MM.1S (cell line): ENCODE measurements around the gene PPP4R3A.
A peak's percentile ranks its signal among the peaks of the same experiment; 100 is the strongest.

Experiments
- DNase-seq: peaks from one replicate; pipeline ENCODE4 v3.0.0-alpha.2; 2015
- H2AFZ ChIP-seq: fragments of 300-600 bp; sonication (generic); 2 replicates; pipeline ENCODE4 v1.6.0; 2016; ENCODE audit warnings: antibody characterized with exemption, low read length
- H3F3A ChIP-seq: fragments of 300-600 bp; sonication (generic); 2 replicates; pipeline ENCODE4 v1.6.1; 2016; ENCODE audit warnings: mild to moderate bottlenecking, antibody characterized with exemption, low read length, moderate library complexity, mixed read lengths; ENCODE audit not compliant: insufficient read depth
- H3K27ac ChIP-seq: fragments of 300-600 bp; sonication (generic); 2 replicates; pipeline ENCODE4 v1.5.1; 2016; ENCODE audit warnings: mild to moderate bottlenecking, low read length
- H3K27me3 ChIP-seq: fragments of 300-600 bp; sonication (generic); replicated peaks from 2 replicates; pipeline ENCODE4 v1.6.0; 2016; ENCODE audit warnings: low read length; ENCODE audit not compliant: insufficient read depth
- H3K36me3 ChIP-seq: fragments of 300-600 bp; sonication (generic); replicated peaks from 2 replicates; pipeline ENCODE4 v1.6.1; 2016; ENCODE audit warnings: mild to moderate bottlenecking, low read length, mixed read lengths; ENCODE audit not compliant: insufficient read depth
- H3K4me1 ChIP-seq: fragments of 300-600 bp; sonication (generic); 2 replicates; pipeline ENCODE4 v1.6.1; 2016; ENCODE audit warnings: low read length, mixed read lengths
- H3K4me2 ChIP-seq: fragments of 300-600 bp; sonication (generic); 2 replicates; pipeline ENCODE4 v1.6.0; 2016; ENCODE audit warnings: low read depth, low read length
- H3K4me3 ChIP-seq: fragments of 300-600 bp; sonication (generic); 2 replicates; pipeline ENCODE4 v1.5.1; 2016; ENCODE audit warnings: low read length, mixed read lengths
- H3K79me2 ChIP-seq: fragments of 300-600 bp; sonication (generic); 2 replicates; pipeline ENCODE4 v1.6.1; 2016; ENCODE audit warnings: mixed run types, low read length, mixed read lengths
- H3K9ac ChIP-seq: fragments of 300-600 bp; sonication (generic); 2 replicates; pipeline ENCODE4 v1.6.1; 2016; ENCODE audit warnings: low read length, mixed read lengths
- H3K9me2 ChIP-seq: fragments of 300-600 bp; sonication (generic); replicated peaks from 2 replicates; pipeline ENCODE4 v1.6.1; 2016; ENCODE audit warnings: mild to moderate bottlenecking, low read length, mixed read lengths; ENCODE audit not compliant: insufficient read depth
- H3K9me3 ChIP-seq: fragments of 300-600 bp; sonication (generic); replicated peaks from 2 replicates; pipeline ENCODE4 v1.6.1; 2016; ENCODE audit warnings: mild to moderate bottlenecking, low read length, mixed read lengths; ENCODE audit not compliant: insufficient read depth
- H4K20me1 ChIP-seq: fragments of 300-600 bp; sonication (generic); 2 replicates; pipeline ENCODE4 v1.6.1; 2016; ENCODE audit warnings: mild to moderate bottlenecking, low read length, moderate library complexity, mixed read lengths; ENCODE audit not compliant: insufficient read depth
- EZH2 ChIP-seq: fragments of 300-600 bp; sonication (generic); optimal IDR thresholded peaks from 2 replicates; pipeline ENCODE3; 2017; ENCODE audit warnings: low read depth, mild to moderate bottlenecking, antibody characterized with exemption, low read length, mixed read lengths
- EZH2phosphoT487 ChIP-seq: fragments of 300-600 bp; sonication (generic); IDR thresholded peaks from 2 replicates; pipeline ENCODE4 v1.6.1; 2018; ENCODE audit warnings: antibody characterized with exemption, low read length
- TF ChIP-seq, protein P1 (sequence below): fragments of 300-600 bp; sonication (generic); IDR thresholded peaks from 2 replicates; pipeline ENCODE4 v1.5.1; 2016; ENCODE audit warnings: antibody characterized with exemption, low read length, mixed read lengths

Gene PPP4R3A

GRCh38 chr14:91419044-91419397 is 91.1 kb downstream of the PPP4R3A start:
- no peaks in the 10 kb centered on the region for H3K9me3 ChIP-seq
- no peak for DNase-seq
- peaks cover 32% of the 10 kb centered on the region for H3K79me2 ChIP-seq
- H3K27me3 ChIP-seq: no peaks in the 10 kb centered on the region
- no peaks in the 10 kb centered on the region for H3K9me2 ChIP-seq
- TF ChIP-seq EZH2 (no peak), EZH2phosphoT487 (no peak)
- TF ChIP-seq, protein P1, sequence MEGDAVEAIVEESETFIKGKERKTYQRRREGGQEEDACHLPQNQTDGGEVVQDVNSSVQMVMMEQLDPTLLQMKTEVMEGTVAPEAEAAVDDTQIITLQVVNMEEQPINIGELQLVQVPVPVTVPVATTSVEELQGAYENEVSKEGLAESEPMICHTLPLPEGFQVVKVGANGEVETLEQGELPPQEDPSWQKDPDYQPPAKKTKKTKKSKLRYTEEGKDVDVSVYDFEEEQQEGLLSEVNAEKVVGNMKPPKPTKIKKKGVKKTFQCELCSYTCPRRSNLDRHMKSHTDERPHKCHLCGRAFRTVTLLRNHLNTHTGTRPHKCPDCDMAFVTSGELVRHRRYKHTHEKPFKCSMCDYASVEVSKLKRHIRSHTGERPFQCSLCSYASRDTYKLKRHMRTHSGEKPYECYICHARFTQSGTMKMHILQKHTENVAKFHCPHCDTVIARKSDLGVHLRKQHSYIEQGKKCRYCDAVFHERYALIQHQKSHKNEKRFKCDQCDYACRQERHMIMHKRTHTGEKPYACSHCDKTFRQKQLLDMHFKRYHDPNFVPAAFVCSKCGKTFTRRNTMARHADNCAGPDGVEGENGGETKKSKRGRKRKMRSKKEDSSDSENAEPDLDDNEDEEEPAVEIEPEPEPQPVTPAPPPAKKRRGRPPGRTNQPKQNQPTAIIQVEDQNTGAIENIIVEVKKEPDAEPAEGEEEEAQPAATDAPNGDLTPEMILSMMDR: no peak
- peak overlapping the region; percentile 80; the same call in 1 of the 2 replicates for H3K27ac ChIP-seq
- no peaks in the 10 kb centered on the region for H3K36me3 ChIP-seq
- peak overlapping the region; percentile 55 for H3K4me3 ChIP-seq
- peaks cover 37% of the 10 kb centered on the region for H3F3A ChIP-seq
- H4K20me1 ChIP-seq: no peaks in the 10 kb centered on the region
- peak overlapping the region; percentile 73 for H3K4me2 ChIP-seq
- peak overlapping the region; percentile 26 for H2AFZ ChIP-seq
- H3K4me1 ChIP-seq: peaks cover 7% of the 10 kb centered on the region; the same call in 1 of the 2 replicates
- H3K9ac ChIP-seq: peak overlapping the region; percentile 81; the same call in 1 of the 2 replicates

DNA sequence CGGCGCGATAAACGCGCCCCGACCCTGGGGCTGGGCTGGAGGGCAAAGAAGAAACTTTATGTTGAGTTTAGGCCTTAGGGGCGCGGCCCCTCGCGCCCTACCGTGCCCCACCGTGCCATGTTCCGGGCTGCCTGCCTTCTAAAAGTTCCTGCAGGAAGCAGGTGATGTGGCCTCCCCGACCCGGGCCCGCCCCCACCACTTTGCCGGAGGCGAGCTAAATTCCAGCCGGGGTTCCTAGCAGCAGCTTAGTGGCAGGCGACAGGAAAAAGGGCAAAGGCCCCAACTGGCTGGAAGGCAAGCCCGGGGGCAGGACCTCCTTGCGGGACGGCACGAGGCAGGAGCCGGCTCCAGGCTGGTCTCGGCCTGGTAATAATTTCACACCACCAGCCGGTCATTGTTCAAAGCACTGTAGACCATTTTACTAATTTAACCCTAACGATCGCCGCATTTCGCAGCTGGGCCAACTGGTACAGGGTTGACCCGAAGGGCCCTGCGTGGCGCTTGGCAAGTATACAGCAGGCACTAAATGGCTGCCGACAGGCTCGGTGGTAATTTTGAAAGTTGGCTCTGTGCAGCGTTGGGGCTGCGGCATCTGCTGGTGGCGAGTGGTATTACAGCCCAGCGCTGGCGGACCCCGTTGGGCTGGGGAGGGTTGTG is 91.6 kb downstream of the PPP4R3A start:
- Histone ChIP-seq H3K9me2 (no peaks in the 10 kb centered on the region), H3K9ac (peak overlapping the region; percentile 81), H3K27me3 (no peaks in the 10 kb centered on the region), H3K4me1 (peaks cover 11% of the 10 kb centered on the region; the same call in 1 of the 2 replicates), H3K79me2 (peaks cover 37% of the 10 kb centered on the region), H3K4me3 (peak overlapping the region; percentile 55), H3F3A (peaks cover 41% of the 10 kb centered on the region), H3K4me2 (peak overlapping the region; percentile 73), H4K20me1 (no peaks in the 10 kb centered on the region), H3K36me3 (no peaks in the 10 kb centered on the region), H2AFZ (peak overlapping the region; percentile 26; the same call in 1 of the 2 replicates), H3K9me3 (no peaks in the 10 kb centered on the region), H3K27ac (peak overlapping the region; percentile 80)
- DNase-seq: peak; percentile 48
- no peak for TF ChIP-seq EZH2phosphoT487
- TF ChIP-seq, protein P1: peak; percentile 81

- peak overlapping the region; percentile 80 for H3K27ac ChIP-seq
- DNase-seq: peak; percentile 58
Observed at GRCh38 chr14:91417983-91418386, 92.1 kb downstream of the PPP4R3A start.

More at GRCh38 chr14:91417983-91418386, 92.1 kb downstream of the PPP4R3A start:
- H3K4me2 ChIP-seq: peak overlapping the region; percentile 73
- TF ChIP-seq EZH2: no peak
- TF ChIP-seq, protein P1: no peak
- no peak for TF ChIP-seq EZH2phosphoT487
- peak overlapping the region; percentile 81 for H3K9ac ChIP-seq
- no peaks in the 10 kb centered on the region for H4K20me1 ChIP-seq
- peaks cover 45% of the 10 kb centered on the region for H3F3A ChIP-seq
- H3K36me3 ChIP-seq: no peaks in the 10 kb centered on the region
- peaks cover 43% of the 10 kb centered on the region for H3K79me2 ChIP-seq
- no peaks in the 10 kb centered on the region for H3K9me2 ChIP-seq
- H3K9me3 ChIP-seq: no peaks in the 10 kb centered on the region
- peak overlapping the region; percentile 55 for H3K4me3 ChIP-seq
- peaks cover 11% of the 10 kb centered on the region; the same call in 1 of the 2 replicates for H3K4me1 ChIP-seq
- H2AFZ ChIP-seq: no peak overlapping the region; the same call in 1 of the 2 replicates
- H3K27me3 ChIP-seq: no peaks in the 10 kb centered on the region
